NCI-H524 (cell line): ENCODE measurements around the gene MCAM.

Experiments used
- DNase-seq, 2 experiments: peaks; one replicate each; lab custom pipeline; 2025; lab: John Stamatoyannopoulos, UW

MCAM gene

GRCh38 chr11:119329320-119329719 is 12.4 kb upstream of the MCAM start:
- DNase-seq: no peak

DNA sequence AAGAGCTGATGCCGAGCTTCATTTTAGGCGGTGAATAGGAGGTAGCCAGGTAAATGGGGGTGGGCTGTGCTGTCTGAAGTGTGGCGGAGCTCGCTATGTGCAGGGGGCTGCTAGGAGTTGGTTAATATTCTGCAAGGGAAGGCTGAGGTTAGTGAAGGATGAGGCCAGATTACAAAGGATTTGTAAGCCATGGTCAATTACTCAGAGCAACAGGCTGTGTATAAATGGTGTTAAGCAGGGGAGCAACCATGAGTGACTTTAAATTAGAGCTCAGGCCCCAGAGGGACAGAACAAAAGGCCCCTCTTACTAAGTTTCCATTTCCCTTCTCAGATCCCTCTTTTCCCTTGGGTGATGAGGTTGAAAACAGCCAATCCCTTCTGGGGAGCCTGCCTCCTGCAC is 7.3 kb upstream of the MCAM start:
- no peak for DNase-seq

- DNase-seq: peak; percentile 18 to 63
Measured at GRCh38 chr11:119323532-119324033, 6.7 kb upstream of the MCAM start.

- no peak for DNase-seq
Measured at GRCh38 chr11:119322921-119323531, 6.1 kb upstream of the MCAM start.

- no peak for DNase-seq
Measured at GRCh38 chr11:119322360-119322739, 5.4 kb upstream of the MCAM start.

DNA sequence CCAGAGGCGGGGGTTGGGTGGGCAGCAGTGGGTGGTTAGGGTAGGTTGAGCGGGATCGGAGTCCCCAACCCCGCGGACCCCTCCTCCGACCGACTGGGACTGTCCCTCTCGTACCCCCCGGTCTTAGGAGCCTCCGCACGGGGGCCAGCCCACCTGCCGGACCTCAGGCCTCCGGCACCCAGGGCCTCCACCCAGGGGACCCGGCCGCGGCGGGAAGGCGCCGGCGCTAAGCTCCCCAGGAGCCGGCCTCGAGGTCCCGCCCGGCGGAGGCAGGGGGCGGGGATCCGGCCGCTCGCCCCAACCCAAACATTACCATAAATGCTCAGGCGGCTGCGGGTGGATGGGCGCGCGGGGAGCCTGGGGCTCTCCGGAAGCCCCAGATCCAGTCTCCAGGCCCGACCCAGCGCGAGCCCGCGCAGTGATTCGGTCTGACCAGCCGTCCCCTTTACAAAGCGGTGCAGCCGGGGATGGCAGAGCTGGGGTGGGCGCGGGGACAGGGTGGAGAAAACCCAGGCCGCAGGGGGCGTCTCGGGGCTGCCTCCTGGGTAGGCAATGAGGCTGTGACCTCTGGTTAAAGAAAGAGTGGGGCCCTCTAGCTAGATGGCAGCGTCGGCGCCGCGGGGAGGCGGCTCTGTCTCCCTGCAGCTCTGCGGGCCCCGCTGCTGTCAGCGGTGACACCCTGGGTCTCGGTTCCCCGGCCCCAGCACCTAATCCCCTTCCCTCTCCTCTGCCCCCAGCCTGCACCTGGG is 4.0 kb upstream of the MCAM start:
- DNase-seq: peak in 1 of 2 experiments; percentile 33

GRCh38 chr11:119320240-119320775 is 3.4 kb upstream of the MCAM start:
- no peak for DNase-seq

DNA sequence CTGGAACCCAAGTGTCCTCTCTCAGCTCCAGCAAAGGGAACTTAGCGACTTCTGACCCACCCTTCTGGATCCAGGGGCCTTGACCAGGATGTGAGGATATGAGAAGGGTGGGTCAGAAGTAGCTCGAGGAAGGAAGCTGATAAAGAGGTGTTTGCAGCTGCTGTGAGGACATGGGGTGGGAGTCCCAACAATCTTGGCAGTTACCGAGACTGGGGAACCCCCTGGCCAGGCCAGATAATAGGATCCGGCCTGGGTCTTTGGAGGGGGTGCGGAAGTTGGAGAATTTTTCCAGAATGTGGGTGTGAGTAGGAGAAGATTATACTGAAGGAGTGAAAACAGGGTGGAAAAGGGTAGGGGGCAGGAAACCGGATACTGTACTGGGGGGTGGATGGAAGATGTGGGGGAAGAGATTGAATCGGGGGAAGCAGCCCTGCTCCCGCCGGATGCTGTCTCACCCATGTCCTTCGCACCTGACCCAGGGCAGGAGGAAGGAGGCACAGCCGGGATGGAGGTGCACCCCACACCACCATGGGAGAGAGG is 2.8 kb upstream of the MCAM start:
- no peak for DNase-seq

DNA sequence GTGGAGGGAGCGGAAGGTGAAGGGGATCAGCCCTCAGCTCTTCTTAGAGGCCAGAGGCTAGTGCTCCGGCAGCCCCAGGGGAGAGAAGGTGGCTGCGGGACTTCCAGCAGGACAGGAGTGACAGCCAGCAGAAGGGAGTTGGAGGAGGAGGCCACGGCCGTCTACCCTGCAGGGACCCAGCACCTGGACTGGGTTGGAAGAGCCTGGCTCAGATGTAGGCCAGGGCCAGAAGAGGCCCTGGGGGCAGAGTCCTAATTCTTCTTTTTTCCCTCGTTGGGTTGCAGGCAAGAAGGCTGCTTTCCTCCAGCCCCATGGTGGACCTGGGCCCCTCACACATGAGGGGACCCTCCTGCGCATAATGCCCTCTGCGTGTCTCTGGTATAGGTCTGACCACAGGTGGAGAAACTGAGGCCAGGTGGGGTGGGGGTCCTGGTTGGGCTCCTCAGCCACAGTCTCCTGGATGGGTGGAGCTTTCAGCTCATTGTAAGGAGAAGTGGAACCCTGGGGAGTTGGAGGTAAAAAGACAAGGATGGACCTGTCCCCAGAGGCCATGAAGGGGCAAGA is 2.3 kb upstream of the MCAM start:
- no peak for DNase-seq

- DNase-seq: no peak
Measured at GRCh38 chr11:119318240-119319135, 1.6 kb upstream of the MCAM start.

DNA sequence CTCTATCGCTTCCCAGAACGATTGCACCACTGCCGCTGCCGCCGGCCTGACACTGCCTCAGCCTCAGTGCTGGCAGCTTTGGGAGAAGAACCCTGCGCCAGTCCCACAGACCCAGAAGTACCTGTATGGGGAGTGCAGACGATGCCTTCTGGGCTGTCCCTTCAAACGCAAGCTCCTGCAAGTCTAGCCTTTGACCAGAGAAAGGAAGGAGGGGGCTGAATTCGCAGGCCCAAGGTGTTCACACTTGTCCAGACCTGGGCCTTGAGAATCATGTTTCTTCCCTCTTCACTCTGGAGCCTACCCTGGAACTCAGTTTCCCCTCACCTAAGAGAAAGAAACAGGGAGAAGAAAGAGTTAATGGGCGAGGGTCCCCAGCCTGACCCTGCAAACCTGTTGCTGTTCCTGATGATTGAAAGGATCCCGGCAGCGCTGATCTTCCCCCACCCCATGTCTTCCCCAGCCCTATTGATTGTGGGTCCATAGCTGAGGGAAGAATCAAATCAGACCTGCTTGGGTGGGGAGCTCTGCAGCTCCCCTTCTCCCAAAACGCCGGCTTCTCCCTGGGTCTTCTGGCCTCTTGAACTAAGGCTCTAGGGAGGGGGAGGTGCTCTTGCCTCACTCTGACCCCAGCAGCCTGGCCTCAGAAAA is 786 bp upstream of the MCAM start:
- no peak for DNase-seq

GRCh38 chr11:119316016-119316728 is 758 bp downstream of the MCAM start:
- DNase-seq: peak; percentile 40 to 52

- DNase-seq: peak in 1 of 2 experiments; percentile 47
Measured at GRCh38 chr11:119315131-119316015, 1.6 kb downstream of the MCAM start.

DNA sequence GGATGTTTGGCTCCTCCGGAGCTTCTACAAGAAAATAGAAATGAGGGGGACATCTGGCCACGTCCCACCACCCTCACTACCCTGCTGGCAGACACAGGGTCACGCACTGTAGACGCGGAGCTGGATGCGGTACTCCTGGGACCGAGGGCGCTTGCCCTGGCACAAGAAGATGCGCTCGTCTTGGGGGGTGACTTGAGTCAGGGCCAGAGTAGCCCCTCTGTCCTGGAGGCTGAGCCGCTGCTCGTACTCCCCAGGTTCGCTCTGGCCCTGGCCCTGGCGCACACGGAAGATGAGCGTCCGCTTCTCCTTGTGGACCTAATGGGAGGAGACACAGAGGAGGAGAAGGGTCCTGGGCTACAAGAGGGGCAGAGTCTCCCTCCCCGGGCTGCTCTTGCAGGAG is 2.2 kb downstream of the MCAM start:
- DNase-seq: no peak

DNA sequence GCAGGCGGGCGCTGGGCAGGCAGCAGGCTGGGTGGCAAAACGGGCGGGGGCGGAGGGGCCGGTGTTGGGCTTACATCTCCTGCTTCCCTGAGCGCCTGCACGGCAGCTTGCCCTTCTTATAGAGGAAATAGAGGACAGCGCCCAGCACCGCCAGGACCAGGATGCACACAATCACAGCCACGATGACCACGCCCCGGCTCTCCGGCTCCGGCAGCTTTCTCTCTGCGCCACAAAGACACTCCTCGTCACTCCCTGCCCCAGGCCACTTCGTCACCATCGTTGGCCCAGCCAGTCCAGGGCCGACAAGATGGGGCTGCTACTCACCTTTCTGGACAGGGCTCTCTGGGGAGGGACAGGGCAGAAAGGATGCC is 6.3 kb downstream of the MCAM start:
- DNase-seq: no peak

DNA sequence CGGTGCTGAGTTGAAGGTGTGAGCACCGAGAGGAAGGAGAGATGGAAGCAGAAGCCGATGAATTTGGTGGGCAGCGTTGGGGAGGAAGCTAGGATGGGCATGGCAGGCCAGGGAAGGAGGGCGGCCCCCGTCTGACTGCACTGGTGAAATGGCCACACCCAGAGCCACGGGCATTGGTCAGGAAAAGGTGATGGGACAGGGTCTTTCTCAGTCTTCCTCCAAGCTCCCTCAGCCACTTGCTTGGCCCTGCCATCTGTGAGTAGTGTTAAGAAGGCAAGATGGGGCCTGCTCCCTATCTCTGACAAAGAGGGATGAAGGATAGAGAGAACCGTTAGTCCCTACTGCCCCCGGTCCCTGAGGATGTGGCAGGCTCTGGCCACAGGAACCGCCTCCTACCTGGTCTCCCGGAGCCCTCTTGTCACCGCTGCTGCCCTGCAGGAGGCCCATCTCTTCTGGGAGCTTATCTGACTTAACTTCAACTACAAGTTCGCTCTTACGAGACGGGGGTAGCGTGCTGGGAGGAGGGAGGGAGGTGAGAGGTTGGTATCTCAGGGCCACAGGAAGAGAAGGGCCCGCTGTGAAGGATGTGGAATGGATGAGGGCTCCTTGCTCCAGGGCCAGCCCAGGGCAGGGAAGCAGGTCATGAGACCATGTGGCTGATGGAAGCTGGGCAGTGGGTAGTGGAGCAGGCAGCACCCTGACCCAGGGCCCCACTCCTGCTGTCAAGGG is 6.8 kb downstream of the MCAM start:
- DNase-seq: no peak

DNA sequence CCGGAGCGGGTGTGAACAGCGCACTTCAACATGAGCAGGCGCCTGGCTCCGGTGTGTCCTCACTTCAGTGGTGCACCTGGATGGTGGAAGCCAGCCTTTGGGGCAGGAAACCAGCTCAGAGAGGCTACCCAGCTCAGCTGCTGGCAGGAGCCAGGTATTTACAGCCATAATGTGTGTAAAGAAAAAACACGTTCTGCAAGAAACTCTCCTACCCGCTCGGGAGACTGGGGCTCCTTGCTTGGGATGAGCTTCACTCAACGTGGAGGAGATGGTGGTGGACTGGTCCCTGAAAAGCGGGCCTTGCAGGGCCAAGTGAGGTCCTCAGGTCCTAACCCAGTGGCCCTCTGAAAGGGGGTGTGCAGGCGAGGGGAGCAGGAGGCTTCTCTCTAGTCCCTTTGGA is 7.5 kb downstream of the MCAM start:
- DNase-seq: no peak

GRCh38 chr11:119307974-119308373 is 9.0 kb downstream of the MCAM start:
- no peak for DNase-seq

DNA sequence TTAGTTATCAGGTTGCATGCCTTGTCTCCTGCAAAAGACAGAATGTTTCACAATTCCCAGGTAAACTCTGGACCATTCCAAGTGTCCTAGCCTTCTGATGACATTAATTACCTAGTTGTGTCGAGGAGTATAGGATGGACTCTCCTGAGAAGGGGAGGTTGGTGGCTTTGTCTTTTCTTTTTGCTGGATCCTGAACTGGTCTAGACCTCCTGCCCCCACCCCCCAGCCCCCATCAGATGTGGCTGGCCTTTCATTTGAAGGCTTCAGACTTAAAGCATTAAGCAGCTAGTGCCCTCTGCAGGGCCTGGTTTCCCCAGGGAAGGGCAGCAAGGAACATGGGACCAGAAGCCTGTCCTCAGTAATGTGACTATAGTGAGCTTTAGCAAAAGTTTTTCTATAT is 9.7 kb downstream of the MCAM start:
- peak in 1 of 2 experiments; percentile 23 for DNase-seq
